C4-2B (cell line): ENCODE results near the gene SLC17A5.
"Not testable (repeated sequence)": the region's sequence is repeated elsewhere in the genome, so short reads cannot be mapped to it uniquely, and the experiment has no call there.

Source experiments
- H3K27ac ChIP-seq: fragments of 450-650 bp; 2 replicates; pipeline ENCODE4 v1.5.1; 2017
- CTCF ChIP-seq: fragments of 450-650 bp; conservative IDR thresholded peaks from 2 replicates; pipeline ENCODE4 v1.5.1; 2017; ENCODE audit warnings: mild to moderate bottlenecking
- ZFX ChIP-seq: fragments of 450-650 bp; IDR thresholded peaks from 2 replicates; pipeline ENCODE4 v1.6.1; 2017

SLC17A5 gene

GRCh38 chr6:73569121-73569520 lies 84.7 kb downstream of the SLC17A5 start:
- no peak for TF ChIP-seq CTCF
- TF ChIP-seq ZFX, result no peak
- no peak overlapping the region for H3K27ac ChIP-seq

GRCh38 chr6:73566954-73567591 lies 86.7 kb downstream of the SLC17A5 start:
- H3K27ac ChIP-seq, result no peak overlapping the region

GRCh38 chr6:73566486-73566871 lies 87.3 kb downstream of the SLC17A5 start:
- not testable (repeated sequence) for H3K27ac ChIP-seq

More at GRCh38 chr6:73566954-73567591, 86.7 kb downstream of the SLC17A5 start:
- TF ChIP-seq CTCF (no peak), ZFX (no peak)

- H3K27ac ChIP-seq, result no peak overlapping the region
- no peak for TF ChIP-seq ZFX
- TF ChIP-seq CTCF, result no peak
Measured at GRCh38 chr6:73565767-73566485, 87.9 kb downstream of the SLC17A5 start.

- H3K27ac ChIP-seq, result no peak overlapping the region
Measured at GRCh38 chr6:73564578-73565345, 89.0 kb downstream of the SLC17A5 start.

GRCh38 chr6:73562558-73562957 lies 91.2 kb downstream of the SLC17A5 start:
- no peak for TF ChIP-seq ZFX
- H3K27ac ChIP-seq, result no peak overlapping the region

More at GRCh38 chr6:73564578-73565345, 89.0 kb downstream of the SLC17A5 start:
- TF ChIP-seq CTCF (no peak), ZFX (no peak)

- H3K27ac ChIP-seq, result no peak overlapping the region
- TF ChIP-seq ZFX, result no peak
- TF ChIP-seq CTCF, result no peak
Measured at GRCh38 chr6:73560853-73561407, 92.9 kb downstream of the SLC17A5 start.

- TF ChIP-seq ZFX (no peak), CTCF (no peak)
- no peak overlapping the region for H3K27ac ChIP-seq
Measured at GRCh38 chr6:73560182-73560732, 93.5 kb downstream of the SLC17A5 start.

- H3K27ac ChIP-seq, result not testable (repeated sequence)
Measured at GRCh38 chr6:73559399-73559794, 94.4 kb downstream of the SLC17A5 start.
